ENCODE data around the gene VPS18.

- TF ChIP-seq CTCF (IDR thresholded peaks at IDR 0.05; ENCODE audit: low read depth, low read length) (no peak), POLR2A (IDR thresholded peaks at IDR 0.05; ENCODE audit: extremely low read depth, insufficient read length) (no peak), MYC (IDR thresholded peaks at IDR 0.05; ENCODE audit: low read depth, low read length) (no peak)
Observed at GRCh38 chr15:40942878-40943277, 48.6 kb downstream of the VPS18 start.
